Neuronal stem cell (in vitro differentiated cells): ENCODE results near the gene HMGCL.
"Not testable (repeated sequence)": the region's sequence is repeated elsewhere in the genome, so short reads cannot be mapped to it uniquely, and the experiment has no call there.

Experiments used
- DNase-seq: peaks from one replicate; pipeline ENCODE4 v3.0.0-alpha.2; 2013; ENCODE audit warnings: low spot score
- H2AFZ ChIP-seq: one replicate; pipeline ENCODE4 v1.6.1; 2013; ENCODE audit warnings: mild to moderate bottlenecking, low read length, inconsistent platforms
- H2AK5ac ChIP-seq: 2 replicates; pipeline ENCODE4 v1.6.1; 2013; ENCODE audit warnings: low read depth, mild to moderate bottlenecking, inconsistent platforms, low read length, moderate library complexity, mixed read lengths
- H2BK120ac ChIP-seq: 2 replicates; pipeline ENCODE4 v1.6.1; 2013; ENCODE audit warnings: low read depth, mild to moderate bottlenecking, inconsistent platforms, low read length, moderate library complexity, mixed read lengths
- H2BK12ac ChIP-seq: one replicate; pipeline ENCODE4 v1.6.1; 2013; ENCODE audit warnings: low read length, inconsistent platforms
- H2BK15ac ChIP-seq: 2 replicates; pipeline ENCODE4 v1.6.1; 2013; ENCODE audit warnings: mild to moderate bottlenecking, low read length, inconsistent platforms, mixed read lengths
- H2BK5ac ChIP-seq: one replicate; pipeline ENCODE4 v1.6.1; 2013; ENCODE audit warnings: inconsistent platforms, mild to moderate bottlenecking, low read length, moderate library complexity
- H3K14ac ChIP-seq: one replicate; pipeline ENCODE4 v1.6.1; 2013; ENCODE audit warnings: low read length, inconsistent platforms
- H3K18ac ChIP-seq: 2 replicates; pipeline ENCODE4 v1.6.1; 2013; ENCODE audit warnings: low read length, inconsistent platforms
- H3K23ac ChIP-seq: 2 replicates; pipeline ENCODE4 v1.6.1; 2013; ENCODE audit warnings: low read depth, mild to moderate bottlenecking, mixed read lengths, low read length, inconsistent platforms; ENCODE audit not compliant: poor library complexity
- H3K27ac ChIP-seq: replicated peaks from 3 replicates; pipeline ENCODE4 v1.5.1; 2013; ENCODE audit warnings: low read length, inconsistent platforms
- H3K27me3 ChIP-seq, 3 experiments: 2 replicates each; pipeline ENCODE4 v1.6.1; 2013; ENCODE audit warnings: low read length in 3 of 3, mild to moderate bottlenecking in 2 of 3, inconsistent platforms in 1 of 3, low read depth in 1 of 3, mixed read lengths in 1 of 3, moderate library complexity in 1 of 3; ENCODE audit not compliant: control insufficient read depth in 3 of 3, insufficient read depth in 3 of 3
- H3K36me3 ChIP-seq, 2 donors: replicated peaks in 1 of 2; 2 replicates each; pipeline ENCODE4 v1.6.1; 2013; ENCODE audit warnings: low read length in 2 of 2; ENCODE audit not compliant: control insufficient read depth in 2 of 2, insufficient read depth in 2 of 2
- H3K4ac ChIP-seq: 2 replicates; pipeline ENCODE4 v1.6.1; 2013; ENCODE audit warnings: inconsistent platforms, mild to moderate bottlenecking, low read length, moderate library complexity
- H3K4me1 ChIP-seq, 2 donors: 1 replicate in 1 of 2; 2 replicates in 1 of 2; pipeline ENCODE4 v1.6.1; 2013; ENCODE audit warnings: low read length in 2 of 2, low read depth in 1 of 2; ENCODE audit not compliant: control insufficient read depth in 2 of 2, insufficient read depth in 1 of 2
- H3K4me2 ChIP-seq: one replicate; pipeline ENCODE4 v1.6.1; 2013; ENCODE audit warnings: mild to moderate bottlenecking, low read length, inconsistent platforms; ENCODE audit not compliant: insufficient read depth, poor library complexity, severe bottlenecking
- H3K4me3 ChIP-seq, 2 donors: 2 replicates each; pipeline ENCODE4 v1.5.1; 2013; ENCODE audit warnings: low read length in 2 of 2, mild to moderate bottlenecking in 2 of 2, inconsistent platforms in 1 of 2, moderate library complexity in 1 of 2
- H3K79me1 ChIP-seq: one replicate; pipeline ENCODE4 v1.6.1; 2013; ENCODE audit warnings: low read depth, mild to moderate bottlenecking, inconsistent platforms, low read length, moderate library complexity
- H3K9ac ChIP-seq: one replicate; pipeline ENCODE4 v1.6.1; 2013; ENCODE audit warnings: mild to moderate bottlenecking, low read depth, low read length, inconsistent platforms; ENCODE audit not compliant: poor library complexity
- H3K9me3 ChIP-seq, 2 donors: replicated peaks in 1 of 2; 2 replicates each; pipeline versions ENCODE3 to v1.6.1; 2013; ENCODE audit warnings: low read length in 2 of 2, mild to moderate bottlenecking in 2 of 2, inconsistent platforms in 1 of 2, low read depth in 1 of 2, mixed read lengths in 1 of 2, moderate library complexity in 1 of 2; ENCODE audit not compliant: control insufficient read depth in 2 of 2, insufficient read depth in 1 of 2
- H4K8ac ChIP-seq: one replicate; pipeline ENCODE4 v1.6.1; 2013; ENCODE audit warnings: low read depth, mild to moderate bottlenecking, inconsistent platforms, low read length, moderate library complexity
- H4K91ac ChIP-seq: one replicate; pipeline ENCODE4 v1.6.1; 2013; ENCODE audit warnings: low read length, low read depth, mild to moderate bottlenecking, inconsistent platforms; ENCODE audit not compliant: poor library complexity
- WGBS, 2 donors: extraction: QIAGEN DNeasy Blood & Tissue Kit; methylation state at CpG; one replicate each; pipeline ENCODE4 v1.1.7; 2013; ENCODE audit warnings: missing lambda C conversion rate in 2 of 2, mixed read lengths in 1 of 2; ENCODE audit not compliant: insufficient read length in 2 of 2, insufficient replicate concordance in 1 of 2; ENCODE audit errors: extremely low coverage in 2 of 2; 5-methylcytosine and 5-hydroxymethylcytosine counted together

Gene HMGCL

GRCh38 chr1:23802809-23803342 is 22.4 kb downstream of the HMGCL start:
- not testable (repeated sequence) for H3K4me2 ChIP-seq, H4K8ac ChIP-seq, H3K9me3 ChIP-seq, H2BK5ac ChIP-seq, H3K4ac ChIP-seq, H3K18ac ChIP-seq, H3K79me1 ChIP-seq, H2BK12ac ChIP-seq, H2BK120ac ChIP-seq, H2BK15ac ChIP-seq, H3K23ac ChIP-seq, H3K27ac ChIP-seq, H3K4me3 ChIP-seq, H2AFZ ChIP-seq, H3K27me3 ChIP-seq, H3K9ac ChIP-seq, H4K91ac ChIP-seq, H3K14ac ChIP-seq, DNase-seq, H2AK5ac ChIP-seq
- peaks cover 11 to 26% of the 10 kb centered on the region in 2 donors for H3K36me3 ChIP-seq
- WGBS, 2 donors, result no CpG with 5 or more reads among the region's 7 CpGs
- H3K4me1 ChIP-seq, result peaks cover 5 to 11% of the 10 kb centered on the region in 2 donors

- no peak overlapping the region for H2AK5ac ChIP-seq
- H4K8ac ChIP-seq, result no peak overlapping the region
- no peak overlapping the region for H3K14ac ChIP-seq
- H3K9ac ChIP-seq, result no peak overlapping the region
- H2BK120ac ChIP-seq, result no peak overlapping the region
- no peak overlapping the region for H2BK12ac ChIP-seq
- no peaks in the 10 kb centered on the region for H3K27me3 ChIP-seq
- H3K4me1 ChIP-seq, result peaks cover 5 to 11% of the 10 kb centered on the region in 2 donors
- H3K9me3 ChIP-seq, result no peaks in the 10 kb centered on the region
- H2BK5ac ChIP-seq, result no peak overlapping the region
- no peak overlapping the region for H3K18ac ChIP-seq
- no peak overlapping the region for H3K27ac ChIP-seq
- no peak overlapping the region for H3K4ac ChIP-seq
- H3K36me3 ChIP-seq, result peaks cover 15 to 29% of the 10 kb centered on the region in 2 donors
- no peak overlapping the region for H3K4me2 ChIP-seq
- H3K4me3 ChIP-seq, result no peak overlapping the region
- H2AFZ ChIP-seq, result no peak overlapping the region
- WGBS, 2 donors, result no CpG with 5 or more reads among the region's 10 CpGs
- H3K23ac ChIP-seq, result no peak overlapping the region
- no peak overlapping the region for H2BK15ac ChIP-seq
- no peak for DNase-seq
- no peak overlapping the region for H4K91ac ChIP-seq
- H3K79me1 ChIP-seq, result peaks cover 3% of the 10 kb centered on the region
Measured at GRCh38 chr1:23801876-23802275, 23.4 kb downstream of the HMGCL start.

GRCh38 chr1:23801338-23801748 is 23.9 kb downstream of the HMGCL start:
- H3K14ac ChIP-seq, result no peak overlapping the region
- H3K9ac ChIP-seq, result peak overlapping the region; percentile 22
- H3K79me1 ChIP-seq, result peaks cover 3% of the 10 kb centered on the region
- H2BK12ac ChIP-seq, result no peak overlapping the region
- no peak overlapping the region for H3K4ac ChIP-seq
- peaks cover 5 to 11% of the 10 kb centered on the region in 2 donors for H3K4me1 ChIP-seq
- H2AK5ac ChIP-seq, result no peak overlapping the region
- H3K27ac ChIP-seq, result no peak overlapping the region
- H2BK120ac ChIP-seq, result no peak overlapping the region
- H2AFZ ChIP-seq, result peak overlapping the region; percentile 96
- peak overlapping the region; percentile 1 for H2BK15ac ChIP-seq
- peak overlapping the region; percentile 6 for H3K23ac ChIP-seq
- peak overlapping the region; percentile 85 for H3K4me2 ChIP-seq
- no peak overlapping the region for H3K18ac ChIP-seq
- no peak overlapping the region for H4K91ac ChIP-seq
- H3K36me3 ChIP-seq, result peaks cover 18 to 29% of the 10 kb centered on the region in 2 donors
- H3K27me3 ChIP-seq, result no peaks in the 10 kb centered on the region
- DNase-seq, result no peak
- H3K4me3 ChIP-seq, result peak overlapping the region; percentile 100
- no CpG with 5 or more reads among the region's 19 CpGs for WGBS, 2 donors
- H2BK5ac ChIP-seq, result no peak overlapping the region
- no peaks in the 10 kb centered on the region for H3K9me3 ChIP-seq
- H4K8ac ChIP-seq, result peak overlapping the region; percentile 56

- H3K4ac ChIP-seq, result no peak within 1 kb of the TSS
- H3K23ac ChIP-seq, result peak within 1 kb of the TSS; percentile 92
- H2AK5ac ChIP-seq, result peak within 1 kb of the TSS; percentile 97
- peak; percentile 83 for DNase-seq
- peaks cover 5 to 11% of the 10 kb centered on the region in 2 donors for H3K4me1 ChIP-seq
- peak within 1 kb of the TSS; percentile 96 for H2AFZ ChIP-seq
- H3K14ac ChIP-seq, result peak within 1 kb of the TSS; percentile 95
- H3K36me3 ChIP-seq, result peaks cover 23 to 34% of the 10 kb centered on the region in 2 donors
- WGBS, 2 donors, result no CpG with 5 or more reads among the region's 82 CpGs
- peak within 1 kb of the TSS; percentile 85 for H3K4me2 ChIP-seq
- no peak within 1 kb of the TSS for H2BK120ac ChIP-seq
- no peak within 1 kb of the TSS for H4K91ac ChIP-seq
- no peaks in the 10 kb centered on the region for H3K27me3 ChIP-seq
- H2BK12ac ChIP-seq, result peak within 1 kb of the TSS; percentile 81
- peak within 1 kb of the TSS; percentile 80 for H3K27ac ChIP-seq
- H3K4me3 ChIP-seq, result peak within 1 kb of the TSS; percentile 100
- H3K79me1 ChIP-seq, result peaks cover 8% of the 10 kb centered on the region
- no peaks in the 10 kb centered on the region for H3K9me3 ChIP-seq
- H4K8ac ChIP-seq, result peak within 1 kb of the TSS; percentile 56
- H2BK15ac ChIP-seq, result peak within 1 kb of the TSS; percentile 25
- H2BK5ac ChIP-seq, result peak within 1 kb of the TSS; percentile 97
- peak within 1 kb of the TSS; percentile 99 for H3K18ac ChIP-seq
- peak within 1 kb of the TSS; percentile 85 for H3K9ac ChIP-seq
Measured at GRCh38 chr1:23800400-23801337, 24.6 kb downstream of the HMGCL start, which contains the start of gene GALE. Gene GALE (minus strand): TSS chr1:23800754. CDS start chr1:23799007, 1,747 bp downstream.
